H1 (cell line): ENCODE measurements around the gene NUDT2. TPM values are rescaled to one million over a fixed set of nuclear protein-coding genes. Genes with fewer than 3 reads are reported as not detected.

Source experiments
- CTCF ChIA-PET: fragments of 300-600 bp; sonication (Branson Sonifier 250); formaldehyde crosslinking; loops from one replicate; lab custom pipeline; 2021; ENCODE audit not compliant: partially characterized antibody; lab: Charles Lee
- POLR2A ChIA-PET: fragments of 300-600 bp; sonication (Branson Sonifier 250); formaldehyde crosslinking; loops from one replicate; lab custom pipeline; 2021; ENCODE audit warnings: inconsistent platforms; ENCODE audit not compliant: partially characterized antibody; lab: Charles Lee
- DNase-seq, 2 experiments: peaks; one replicate each; pipeline versions ENCODE4 v3.0.0 to v3.0.0-alpha.2; 2010 to 2022; ENCODE audit warnings: low spot score in 2 of 2, low read depth in 1 of 2, mixed read lengths in 1 of 2
- FAIRE-seq: peaks from 2 replicates; lab custom pipeline; 2011; peaks lifted over from hg19 to GRCh38; lab: Jason Lieb, UNC
- H2AFZ ChIP-seq: 2 replicates; pipeline ENCODE4 v1.8.1; 2012; ENCODE audit warnings: low read length, inconsistent platforms
- H2AK5ac ChIP-seq: 2 replicates; pipeline ENCODE4 v1.6.1; 2013; ENCODE audit warnings: low read depth, low read length
- H2BK120ac ChIP-seq: replicated peaks from 2 replicates; pipeline ENCODE3; 2013; ENCODE audit warnings: low read depth, low read length, inconsistent platforms
- H2BK12ac ChIP-seq: 2 replicates; pipeline ENCODE4 v1.6.1; 2013; ENCODE audit warnings: low read depth, low read length
- H2BK15ac ChIP-seq: 2 replicates; pipeline ENCODE4 v1.6.1; 2013; ENCODE audit warnings: low read length
- H2BK20ac ChIP-seq: 2 replicates; pipeline ENCODE4 v1.6.1; 2013; ENCODE audit warnings: low read length
- H2BK5ac ChIP-seq: 2 replicates; pipeline ENCODE4 v1.6.1; 2013; ENCODE audit warnings: low read depth, low read length
- H3K14ac ChIP-seq: 2 replicates; pipeline ENCODE4 v1.6.1; 2013; ENCODE audit warnings: inconsistent platforms; ENCODE audit not compliant: insufficient read length
- H3K18ac ChIP-seq: 2 replicates; pipeline ENCODE4 v1.6.1; 2013; ENCODE audit warnings: low read length; ENCODE audit errors: extremely low read depth
- H3K23ac ChIP-seq: 2 replicates; pipeline ENCODE4 v1.6.1; 2013; ENCODE audit warnings: inconsistent platforms; ENCODE audit not compliant: insufficient read length
- H3K23me2 ChIP-seq: 2 replicates; pipeline ENCODE4 v1.6.1; 2013; ENCODE audit warnings: low read depth, low read length
- H3K27ac ChIP-seq: 2 replicates; pipeline ENCODE4 v1.6.1; 2011; ENCODE audit warnings: low read depth, low read length, inconsistent platforms
- H3K27me3 ChIP-seq, 4 experiments: replicated peaks in 1 of 4; 1 replicate in 1 of 4; 2 replicates in 3 of 4; pipeline versions ENCODE4 v1.6.1 to v1.8.1; 2011 to 2013; ENCODE audit warnings: low read length in 3 of 4, mild to moderate bottlenecking in 3 of 4, inconsistent platforms in 2 of 4, mixed read lengths in 2 of 4, moderate library complexity in 1 of 4; ENCODE audit not compliant: control insufficient read depth in 3 of 4, insufficient read depth in 3 of 4; ENCODE audit errors: extremely low read depth in 1 of 4
- H3K36me3 ChIP-seq, 4 experiments: 2 replicates each; pipeline versions ENCODE4 v1.6.1 to v1.8.1; 2011 to 2013; ENCODE audit warnings: mild to moderate bottlenecking in 4 of 4, low read length in 3 of 4, moderate library complexity in 2 of 4, control low read depth in 1 of 4, inconsistent platforms in 1 of 4; ENCODE audit not compliant: insufficient read depth in 4 of 4, control insufficient read depth in 2 of 4
- H3K4ac ChIP-seq: replicated peaks from 2 replicates; pipeline ENCODE3; 2013; ENCODE audit warnings: low read length, low read depth, mixed read lengths, inconsistent platforms; ENCODE audit not compliant: insufficient read length
- H3K4me1 ChIP-seq, 4 experiments: replicated peaks in 1 of 4; 1 replicate in 1 of 4; 2 replicates in 3 of 4; pipeline versions ENCODE4 v1.6.1 to v1.8.1; 2011 to 2013; ENCODE audit warnings: low read length in 3 of 4, inconsistent platforms in 2 of 4, mixed read lengths in 1 of 4; ENCODE audit not compliant: insufficient read depth in 4 of 4, control insufficient read depth in 3 of 4
- H3K4me2 ChIP-seq, 2 experiments: 2 replicates each; pipeline versions ENCODE4 v1.6.1 to v1.8.1; 2011 to 2013; ENCODE audit warnings: low read depth in 2 of 2, low read length in 2 of 2, control low read depth in 1 of 2, inconsistent platforms in 1 of 2, mild to moderate bottlenecking in 1 of 2; ENCODE audit not compliant: insufficient read depth in 1 of 2
- H3K4me3 ChIP-seq, 4 experiments: fragments of 200-600, 300-600 bp in 1 of 4; sonication (generic), shearing (Covaris generic), sonication (Bioruptor Twin) in 1 of 4; 2 replicates each; pipeline versions ENCODE4 v1.5.1 to v1.8.1; 2011 to 2016; ENCODE audit warnings: low read length in 4 of 4, low read depth in 3 of 4, control low read depth in 2 of 4, inconsistent platforms in 2 of 4, mild to moderate bottlenecking in 2 of 4, mixed read lengths in 1 of 4, moderate library complexity in 1 of 4; ENCODE audit not compliant: insufficient read depth in 2 of 4; ENCODE audit errors: extremely low read depth in 1 of 4
- H3K56ac ChIP-seq: replicated peaks from 2 replicates; pipeline ENCODE3; 2013; ENCODE audit warnings: low read depth, mild to moderate bottlenecking, mixed read lengths, low read length, inconsistent platforms; ENCODE audit not compliant: insufficient read length
- H3K79me1 ChIP-seq: 2 replicates; pipeline ENCODE4 v1.6.1; 2013; ENCODE audit warnings: low read depth, low read length, control low read depth
- H3K79me2 ChIP-seq, 2 experiments: 2 replicates each; pipeline versions ENCODE4 v1.6.1 to v1.8.1; 2012 to 2013; ENCODE audit warnings: low read length in 2 of 2, mild to moderate bottlenecking in 2 of 2, inconsistent platforms in 1 of 2; ENCODE audit not compliant: insufficient read depth in 2 of 2, control insufficient read depth in 1 of 2
- H3K9ac ChIP-seq, 4 experiments: replicated peaks in 1 of 4; 1 replicate in 1 of 4; 2 replicates in 3 of 4; pipeline versions ENCODE4 v1.6.1 to v1.8.1; 2011 to 2013; ENCODE audit warnings: low read depth in 3 of 4, low read length in 3 of 4, control low read depth in 2 of 4, mild to moderate bottlenecking in 2 of 4, moderate library complexity in 2 of 4, inconsistent platforms in 1 of 4; ENCODE audit errors: extremely low read depth in 1 of 4
- H3K9me3 ChIP-seq, 2 experiments: 2 replicates each; pipeline versions ENCODE4 v1.6.1 to v1.8.1; 2012 to 2013; ENCODE audit warnings: mild to moderate bottlenecking in 2 of 2, moderate library complexity in 2 of 2, control low read depth in 1 of 2, inconsistent platforms in 1 of 2, low read depth in 1 of 2, low read length in 1 of 2, mixed read lengths in 1 of 2; ENCODE audit not compliant: insufficient read depth in 2 of 2
- H4K20me1 ChIP-seq, 2 experiments: replicated peaks in 1 of 2; 2 replicates each; pipeline versions ENCODE3 to v1.8.1; 2011 to 2013; ENCODE audit warnings: inconsistent platforms in 2 of 2, low read length in 2 of 2, mild to moderate bottlenecking in 1 of 2; ENCODE audit not compliant: insufficient read depth in 2 of 2, control insufficient read depth in 1 of 2
- H4K5ac ChIP-seq: 2 replicates; pipeline ENCODE4 v1.6.1; 2013; ENCODE audit warnings: low read length, low read depth, mixed read lengths, inconsistent platforms; ENCODE audit not compliant: insufficient read length
- H4K8ac ChIP-seq: 2 replicates; pipeline ENCODE4 v1.8.0; 2013; ENCODE audit warnings: mild to moderate bottlenecking, moderate library complexity, low read length, inconsistent platforms; ENCODE audit not compliant: insufficient read depth; ENCODE audit errors: extremely low read depth
- H4K91ac ChIP-seq: replicated peaks from 2 replicates; pipeline ENCODE3; 2013; ENCODE audit warnings: low read length, mixed read lengths, inconsistent platforms; ENCODE audit not compliant: insufficient read length
- CTCF ChIP-seq, 3 experiments: IDR thresholded peaks; 1 replicate in 2 of 3; 2 replicates in 1 of 3; pipeline versions ENCODE4 v1.5.1 to v1.6.1; 2011; ENCODE audit warnings: low read length in 3 of 3, mild to moderate bottlenecking in 3 of 3, inconsistent platforms in 2 of 3, low read depth in 1 of 3, moderate library complexity in 1 of 3; ENCODE audit not compliant: insufficient read depth in 1 of 3; ENCODE audit errors: control extremely low read depth in 1 of 3
- JUN ChIP-seq: IDR thresholded peaks from 2 replicates; pipeline ENCODE4 v1.6.1; 2011; ENCODE audit warnings: low read depth, mild to moderate bottlenecking, improper control_type of control experiment, low read length
- RAD21 ChIP-seq, 2 experiments: IDR thresholded peaks in 1 of 2; conservative IDR thresholded peaks in 1 of 2; 2 replicates each; pipeline ENCODE4 v1.6.1; 2011; ENCODE audit warnings: low read depth in 2 of 2, low read length in 2 of 2, improper control_type of control experiment in 1 of 2, inconsistent platforms in 1 of 2, mild to moderate bottlenecking in 1 of 2, moderate library complexity in 1 of 2
- SIN3A ChIP-seq, 2 experiments: IDR thresholded peaks in 1 of 2; conservative IDR thresholded peaks in 1 of 2; 2 replicates each; pipeline ENCODE4 v1.6.1; 2011 to 2012; ENCODE audit warnings: low read length in 2 of 2, improper control_type of control experiment in 1 of 2, low read depth in 1 of 2, mild to moderate bottlenecking in 1 of 2
- SIX5 ChIP-seq: IDR thresholded peaks from 2 replicates; pipeline ENCODE4 v1.6.1; 2011; ENCODE audit warnings: mild to moderate bottlenecking, low read depth, low read length
- SP2 ChIP-seq: IDR thresholded peaks from 2 replicates; pipeline ENCODE4 v1.6.1; 2012; ENCODE audit warnings: mild to moderate bottlenecking, low read length, inconsistent platforms
- SRF ChIP-seq: IDR thresholded peaks from 2 replicates; pipeline ENCODE4 v1.6.1; 2011; ENCODE audit warnings: mild to moderate bottlenecking, low read depth, low read length, moderate library complexity
- TEAD4 ChIP-seq: IDR thresholded peaks from 2 replicates; pipeline ENCODE4 v1.6.1; 2012; ENCODE audit warnings: low read depth, low read length, inconsistent platforms, mixed read lengths
- USF2 ChIP-seq: IDR thresholded peaks from 2 replicates; pipeline ENCODE4 v1.6.1; 2011; ENCODE audit warnings: low read length, improper control_type of control experiment
- ZNF274 ChIP-seq: IDR thresholded peaks from 2 replicates; pipeline ENCODE4 v1.7.0; 2012; ENCODE audit warnings: low read length, borderline replicate concordance; ENCODE audit errors: extremely low read depth
- WGBS, 2 experiments: shearing (Covaris generic) in 1 of 2; methylation state at CpG; one replicate each; pipeline versions ENCODE4 v1.1.6 to v1.1.7; 2013 to 2015; ENCODE audit warnings: low lambda C conversion rate in 2 of 2, mixed read lengths in 2 of 2, inconsistent platforms in 1 of 2, low coverage in 1 of 2, missing lambda C conversion rate in 1 of 2; ENCODE audit not compliant: insufficient replicate concordance in 2 of 2, insufficient coverage in 1 of 2, insufficient read length in 1 of 2; ENCODE audit errors: extremely low coverage in 1 of 2, missing lambda C conversion rate in 1 of 2; 5-methylcytosine and 5-hydroxymethylcytosine counted together
- polyA plus RNA-seq, 7 experiments: library from polyadenylated mRNA; depleted of rRNA in 3 of 7; stranded (reverse) in 5 of 7; unstranded in 2 of 7; fragments of >200 nt in 5 of 7; fragments of 200-250 nt in 2 of 7; gene quantifications; 1 replicate in 5 of 7; 2 replicates in 1 of 7; 4 replicates in 1 of 7; pipeline versions ENCODE4 v1.2.1 to v1.2.3, GENCODE V29; 2011 to 2013; ENCODE audit warnings: missing spikeins in 2 of 7, mixed read lengths in 2 of 7
- total RNA-seq: library from RNA; stranded (reverse); fragmentation: NEBNext Ultra II Directional; extraction: Animal tissue kit (Norgen Biotek cat#: 25700); gene quantifications from 2 replicates; pipeline ENCODE4 v1.2.1, GENCODE V29; 2021

Gene NUDT2
- total and polyA plus RNA-seq, 2 of the 8 experiments (the other 6 are each of a cell fraction or from before 2014, with no cell fraction given) = 16.7 to 23.7 TPM

- H4K20me1 ChIP-seq = peaks cover 0 to 2% of the 10 kb centered on the region in 2 experiments
- no peaks in the 10 kb centered on the region for H3K36me3 ChIP-seq
- no peak overlapping the region for H3K27ac ChIP-seq
- no peak overlapping the region for H2BK20ac ChIP-seq
- no peak overlapping the region for H3K18ac ChIP-seq
- ChIA-PET CTCF (interaction anchor here (0.5 to 3.8 kb wide), 4 partner anchors 12 to 869 kb away, joined by 3 to 21 read pairs (median 6); no protein-coding TSS in a partner anchor), POLR2A (no interaction called here)
- H2AK5ac ChIP-seq = no peak overlapping the region
- no peak overlapping the region for H2BK5ac ChIP-seq
- H3K9ac ChIP-seq = no peak overlapping the region
- H3K23me2 ChIP-seq = no peaks in the 10 kb centered on the region
- H3K4me1 ChIP-seq = no peaks in the 10 kb centered on the region
- 67% methylated on average over 1 of the region's 1 CpG; no CpG with 5 or more reads in 1 of the 2 experiments for WGBS, 2 experiments
- no peaks in the 10 kb centered on the region for H3K27me3 ChIP-seq
- no peak overlapping the region for H4K8ac ChIP-seq
- no peaks in the 10 kb centered on the region for H3K79me2 ChIP-seq
- DNase-seq (no peak), FAIRE-seq (peak; percentile 60)
- H3K14ac ChIP-seq = no peak overlapping the region
- no peaks in the 10 kb centered on the region for H3K79me1 ChIP-seq
- no peak overlapping the region for H3K4me2 ChIP-seq
- H2BK120ac ChIP-seq = no peak overlapping the region
- no peak overlapping the region for H2BK15ac ChIP-seq
- H4K5ac ChIP-seq = no peak overlapping the region
- H3K9me3 ChIP-seq = no peaks in the 10 kb centered on the region
- no peak overlapping the region for H2AFZ ChIP-seq
- H3K4me3 ChIP-seq = no peak overlapping the region
- no peak overlapping the region for H4K91ac ChIP-seq
- no peak overlapping the region for H2BK12ac ChIP-seq
- H3K56ac ChIP-seq = no peak overlapping the region
- H3K4ac ChIP-seq = no peak overlapping the region
- no peak overlapping the region for H3K23ac ChIP-seq
- TF ChIP-seq SP2 (no peak), JUN (no peak), SIN3A (conservative IDR thresholded peaks at IDR 0.05 in 1 of 2, IDR thresholded peaks at IDR 0.05 in 1 of 2; ENCODE audit: low read depth in 1 of 2, low read length in 2 of 2) (no peak), SRF (no peak), SIX5 (no peak), TEAD4 (no peak), RAD21 (IDR thresholded peaks at IDR 0.05 in 1 of 2, conservative IDR thresholded peaks at IDR 0.05 in 1 of 2; ENCODE audit: low read depth in 2 of 2, low read length in 2 of 2) (no peak), CTCF (IDR thresholded peaks at IDR 0.05; ENCODE audit: control extremely low read depth in 1 of 3, insufficient read depth in 1 of 3, low read depth in 1 of 3, low read length in 3 of 3) (no peak), USF2 (no peak), ZNF274 (no peak)
Observed at GRCh38 chr9:34392511-34392910, 63.1 kb downstream of the NUDT2 start.
